HG03439 (cell line): ENCODE measurements around the gene TRIM9.

Experiments used
- ATAC-seq: cut with Tn5 transposase; IDR thresholded peaks from one replicate; pipeline ENCODE4 v1.9.1; 2021; ENCODE audit warnings: mild to moderate bottlenecking, moderate library complexity; ENCODE audit not compliant: unreplicated experiment

The TRIM9 gene

DNA sequence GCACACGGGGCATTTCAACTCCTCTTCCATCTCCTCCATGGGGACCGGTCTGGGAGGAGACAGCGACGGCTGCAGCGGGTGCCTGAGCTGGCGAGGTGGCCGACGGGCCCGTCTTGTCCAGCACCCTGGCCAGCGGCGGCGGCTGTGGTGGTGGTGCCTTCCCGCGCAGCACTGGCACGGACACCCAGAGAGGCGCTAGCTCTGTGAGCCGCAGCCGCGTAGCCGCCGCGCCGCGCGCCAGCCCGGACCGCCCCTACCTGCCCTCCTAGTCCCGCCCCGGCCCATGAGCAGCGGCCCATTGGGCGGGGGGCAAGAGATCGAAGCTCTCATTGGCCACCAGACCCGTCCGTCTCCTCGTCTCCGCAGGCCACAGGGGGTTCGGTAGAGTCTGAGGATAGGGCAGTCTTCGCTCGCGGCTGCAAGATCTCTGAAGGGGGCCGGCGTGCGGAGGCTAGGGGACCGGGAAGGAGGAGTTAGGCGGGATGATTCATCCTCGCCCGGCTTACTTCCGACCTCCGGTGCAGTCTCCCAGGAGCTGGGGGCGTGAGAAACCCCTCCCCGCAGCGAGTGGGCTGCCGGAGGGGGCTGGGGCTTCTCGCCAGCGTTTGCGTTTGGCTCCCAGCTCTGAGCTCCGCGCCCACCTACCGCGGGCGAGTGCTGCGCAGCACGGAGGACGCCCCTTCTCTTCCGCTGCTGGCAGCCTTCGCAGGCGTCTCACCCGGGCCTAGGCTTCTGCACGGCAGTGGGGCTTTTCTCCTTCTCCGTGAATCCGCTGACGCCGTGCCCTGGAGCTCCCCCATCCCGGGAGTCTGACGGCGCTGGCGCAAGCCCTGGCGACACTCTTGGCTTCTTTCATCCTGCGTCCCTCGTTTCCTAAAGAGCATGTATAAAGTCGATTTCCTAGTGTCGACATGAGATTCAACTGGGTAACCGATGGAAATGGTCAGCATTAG is at the start of gene TRIM9:
TRIM9 (minus strand) TSS at position 205 of the 953 bp plus-strand sequence; CDS start at position 39, 166 bp downstream.
- ATAC-seq: peak; percentile 98

DNA sequence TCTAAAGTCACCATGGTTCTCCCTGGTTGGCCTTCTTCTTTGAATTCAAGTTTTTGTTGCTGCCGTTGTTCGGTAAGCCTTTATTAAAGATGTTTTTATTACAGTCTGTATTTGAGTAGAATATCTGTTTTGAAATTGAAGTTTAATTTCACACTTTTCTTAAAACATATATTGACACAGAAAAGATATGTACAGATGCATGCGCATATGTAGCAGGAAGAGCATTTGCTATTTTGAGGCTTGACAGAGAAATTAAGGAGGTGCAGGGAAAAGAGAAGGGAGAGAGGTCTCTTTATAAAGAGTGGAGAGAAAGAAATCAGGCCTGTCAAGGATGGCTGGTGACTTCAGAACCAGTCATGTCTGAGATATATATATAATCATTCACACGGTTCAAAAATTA is 46.0 kb upstream of the TRIM9 start:
- no peak for ATAC-seq

DNA sequence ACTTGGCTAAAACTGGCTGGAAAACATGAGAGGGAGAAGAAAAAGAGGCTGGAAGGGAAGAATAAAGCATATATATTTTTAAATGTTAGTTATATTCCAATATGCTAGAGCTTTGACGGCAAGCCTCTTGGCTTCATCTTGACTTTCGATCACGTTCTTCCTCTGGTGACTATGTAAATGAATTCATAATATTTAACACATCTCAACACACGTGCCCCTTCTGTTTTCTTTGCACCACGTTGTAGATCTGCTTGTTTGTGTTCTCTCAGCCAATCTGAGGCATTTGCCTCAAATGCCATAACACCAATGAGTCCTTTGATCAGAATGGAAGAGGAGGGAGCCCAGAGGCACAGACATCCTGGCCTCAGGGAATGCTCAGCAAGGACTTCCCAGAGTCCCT is 45.4 kb upstream of the TRIM9 start:
- ATAC-seq: no peak

DNA sequence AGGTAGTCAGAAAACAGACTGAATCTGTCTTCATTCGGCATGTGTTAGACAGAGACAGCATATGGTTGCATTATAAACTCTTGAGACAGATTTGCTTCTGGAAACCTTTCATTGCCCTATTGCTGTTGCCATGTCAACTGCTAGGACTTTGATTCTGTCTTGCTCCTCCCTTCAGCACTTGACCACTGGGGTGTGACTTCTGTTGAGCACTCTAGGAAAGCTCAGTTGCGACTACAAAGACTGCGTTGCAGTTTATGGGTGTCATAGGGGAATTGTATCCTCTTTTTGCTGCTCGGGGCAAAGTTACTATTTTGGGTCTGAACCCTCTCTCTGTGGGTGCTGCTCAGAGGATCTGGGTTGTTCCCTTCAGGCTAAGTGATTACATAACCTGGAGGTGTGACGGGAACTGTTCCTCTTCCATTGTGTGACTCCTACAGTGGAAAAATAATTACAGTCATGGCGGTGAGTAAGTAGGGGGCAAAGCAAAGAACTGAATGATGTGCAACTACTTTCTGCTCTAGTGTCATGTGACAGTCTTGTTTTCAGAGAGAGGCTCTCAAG is 44.3 kb upstream of the TRIM9 start:
- no peak for ATAC-seq

DNA sequence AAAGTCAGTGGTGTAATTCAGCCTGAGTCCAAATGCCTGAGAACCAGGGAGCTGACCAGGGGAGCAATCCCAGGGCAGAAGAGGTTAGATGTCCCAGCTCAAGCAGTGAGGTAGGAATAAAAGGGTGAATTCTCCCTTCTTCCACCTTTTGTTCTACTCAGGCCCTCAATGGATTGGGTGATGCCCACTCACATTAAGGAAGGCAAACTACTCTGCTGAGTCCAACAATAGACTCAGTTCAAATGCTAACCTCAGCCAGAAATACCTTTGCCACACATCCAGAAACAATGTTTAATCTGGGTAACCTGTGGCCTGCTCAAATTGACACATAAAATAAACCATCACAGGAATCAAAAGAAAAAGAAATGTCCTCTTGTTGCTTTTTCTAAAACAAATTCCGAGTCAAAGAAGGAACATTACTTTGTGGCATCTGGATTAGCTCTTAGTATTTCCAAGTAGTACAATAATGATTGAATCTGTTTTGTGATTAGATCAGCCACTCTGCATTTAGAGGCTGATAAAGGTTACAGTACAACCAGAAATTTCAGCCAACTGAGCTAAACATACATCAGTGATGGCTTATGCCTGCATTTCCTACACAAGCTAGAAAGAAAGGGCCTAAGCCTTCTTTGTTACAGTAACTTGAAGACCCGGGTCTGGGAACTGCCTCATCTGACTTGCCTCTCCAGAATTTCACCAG is 43.6 kb upstream of the TRIM9 start:
- no peak for ATAC-seq

DNA sequence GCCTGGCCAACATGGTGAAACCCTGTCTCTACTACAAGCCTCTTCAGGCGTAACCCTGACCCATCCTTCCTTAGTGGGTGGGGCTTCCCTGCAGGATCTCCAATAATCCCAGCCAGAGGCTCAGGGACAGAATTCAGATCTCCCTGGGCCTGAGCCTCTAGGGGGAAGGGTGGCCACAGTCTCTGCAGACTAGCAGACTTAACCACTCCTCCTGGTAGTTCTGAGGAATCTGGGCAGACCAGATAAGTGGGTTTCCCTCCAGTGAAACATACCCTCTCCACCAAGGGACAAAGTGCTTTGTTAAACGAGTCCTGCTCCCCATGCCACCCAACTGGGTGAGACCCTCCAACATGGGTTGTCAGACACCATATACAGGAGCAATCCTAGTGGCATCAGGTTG is 36.6 kb upstream of the TRIM9 start:
- ATAC-seq: no peak

DNA sequence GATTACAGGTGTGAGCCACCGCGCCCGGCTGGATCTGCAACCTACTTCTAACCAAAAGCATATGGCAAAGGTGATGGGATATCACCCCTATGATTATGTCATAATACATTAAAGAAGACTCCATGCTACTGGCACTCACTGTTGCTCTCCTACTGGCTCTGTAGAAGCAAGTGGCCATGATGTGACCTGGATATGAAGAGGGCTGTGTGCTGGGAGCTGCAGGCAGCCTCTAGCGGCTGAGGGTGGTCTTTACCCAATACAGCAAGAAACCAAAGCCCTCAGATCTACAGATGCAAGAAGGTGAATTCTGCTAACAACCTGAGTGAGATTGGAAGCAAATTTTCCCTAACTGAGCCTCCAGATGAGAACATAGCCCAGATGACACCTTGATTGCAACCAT is 34.2 kb upstream of the TRIM9 start:
- no peak for ATAC-seq

DNA sequence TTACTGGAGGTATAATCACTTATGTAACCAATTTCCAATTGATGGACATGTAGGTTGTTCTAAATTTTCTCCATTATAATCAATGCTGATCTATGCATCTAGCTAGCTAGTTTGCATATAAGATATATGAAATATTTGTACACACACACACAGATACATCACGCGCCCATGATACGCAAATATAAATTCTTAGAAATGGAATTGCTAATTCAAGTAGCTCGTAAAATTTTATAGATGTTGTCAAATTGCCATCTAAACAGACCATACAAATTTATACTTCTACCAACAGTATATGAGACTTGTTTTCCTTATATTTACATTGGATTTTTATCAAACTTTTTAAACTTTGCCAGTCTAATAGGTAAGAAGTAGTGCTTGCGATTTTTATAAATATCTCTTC is 29.1 kb upstream of the TRIM9 start:
- no peak for ATAC-seq

DNA sequence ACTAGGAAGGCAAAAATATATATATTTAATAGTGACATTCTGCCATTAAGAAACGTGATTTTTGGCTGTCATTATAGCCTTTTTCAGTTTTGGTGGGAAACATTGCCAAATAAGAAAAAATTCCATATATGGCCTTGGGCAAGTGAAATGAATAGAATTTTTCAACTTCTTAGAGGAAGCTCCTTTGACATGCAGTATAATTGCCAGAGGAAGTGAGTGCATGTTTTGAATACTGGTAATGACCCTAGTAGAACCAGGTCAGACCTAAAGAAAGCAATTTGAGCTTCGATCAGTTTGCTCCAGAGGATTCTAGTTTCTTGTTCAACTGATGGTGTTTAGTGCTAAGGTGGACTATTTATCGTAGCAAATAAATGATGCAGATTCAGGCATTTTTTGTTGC is 26.2 kb upstream of the TRIM9 start:
- no peak for ATAC-seq

DNA sequence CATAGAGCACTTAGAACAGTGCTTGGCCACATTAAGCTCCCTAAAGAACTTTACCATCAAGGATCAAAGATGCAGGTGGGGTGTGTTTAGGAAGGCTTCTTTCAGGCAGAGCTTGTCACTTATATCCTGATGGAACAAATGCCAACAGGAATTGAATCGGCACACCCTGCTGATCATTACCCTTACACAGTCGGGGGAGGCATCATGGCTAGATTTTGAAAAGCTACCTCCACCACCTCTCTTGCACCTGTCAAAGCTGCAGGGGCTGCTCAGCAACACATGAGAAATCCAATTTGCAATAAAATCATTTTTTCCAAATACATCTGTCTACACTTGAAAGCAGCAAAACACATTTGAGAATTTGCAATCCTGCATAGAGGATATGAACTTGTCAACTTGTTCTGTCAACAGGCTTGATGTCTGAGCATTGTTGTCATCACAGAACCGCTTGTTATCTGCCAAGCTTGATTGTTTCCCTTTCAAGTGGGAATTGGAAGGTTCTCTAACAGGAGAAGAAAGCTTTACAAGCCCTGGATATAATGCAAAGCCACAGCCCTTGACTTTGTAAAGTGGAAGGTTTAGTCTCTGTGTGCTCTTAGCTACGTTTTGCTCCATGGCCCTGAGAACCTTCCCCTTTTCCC is 24.6 kb upstream of the TRIM9 start:
- no peak for ATAC-seq

DNA sequence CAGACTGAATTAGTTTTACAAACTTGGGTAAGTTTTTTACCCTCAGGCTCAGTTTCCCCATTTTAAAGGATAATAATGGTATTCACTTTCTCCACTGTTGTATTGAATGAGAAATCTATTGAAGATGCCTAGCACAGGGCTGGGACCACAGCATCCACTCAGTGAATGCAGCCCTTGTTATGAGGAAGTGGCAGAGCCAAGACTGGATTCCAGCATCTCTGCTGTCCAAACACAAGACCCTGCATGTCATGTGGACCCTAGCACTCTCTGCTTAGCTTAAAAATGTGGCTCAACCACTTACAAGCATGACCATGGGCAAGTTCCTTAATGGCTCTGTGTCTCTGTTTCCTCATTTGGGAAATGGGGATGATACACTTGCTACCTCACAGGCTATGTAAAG is 24.1 kb upstream of the TRIM9 start:
- ATAC-seq: no peak

DNA sequence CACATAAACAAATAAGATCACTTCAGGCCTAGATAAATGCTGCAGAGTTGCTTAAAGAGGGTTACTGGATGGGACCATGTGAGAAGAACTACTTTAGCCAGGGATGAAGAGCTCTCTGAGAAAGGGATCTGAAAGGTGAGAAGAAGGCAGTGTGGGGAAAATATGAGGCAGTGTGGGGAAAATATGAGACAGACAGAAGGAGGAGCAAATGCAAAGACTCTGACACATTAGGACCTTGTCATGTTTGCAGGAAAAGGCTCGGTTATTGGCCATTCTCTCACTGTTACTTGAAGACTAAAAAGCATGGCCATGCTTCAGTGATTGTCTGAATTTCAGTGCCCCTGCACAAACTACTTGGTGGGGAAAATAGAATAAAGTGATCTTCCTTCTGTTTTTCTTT is 22.7 kb upstream of the TRIM9 start:
- no peak for ATAC-seq

DNA sequence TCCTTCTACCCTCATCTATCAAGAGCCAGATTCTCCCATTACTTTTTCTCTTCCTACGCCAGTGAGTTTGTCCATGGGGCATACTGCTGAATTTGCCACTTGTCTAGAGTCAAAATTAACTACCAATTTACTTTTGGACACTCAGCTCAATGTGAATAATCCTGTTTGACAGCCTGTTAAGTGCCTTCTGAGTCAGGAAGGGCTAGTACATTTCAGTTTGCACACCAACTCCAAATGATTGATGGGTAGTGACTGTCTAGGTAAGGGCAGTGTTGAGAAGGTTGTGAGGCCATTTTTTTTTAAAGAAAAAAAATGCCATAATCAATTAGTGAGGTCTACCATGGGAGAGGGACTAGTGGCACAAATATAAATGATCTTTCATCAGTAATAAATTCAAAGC is 21.8 kb upstream of the TRIM9 start:
- ATAC-seq: no peak

DNA sequence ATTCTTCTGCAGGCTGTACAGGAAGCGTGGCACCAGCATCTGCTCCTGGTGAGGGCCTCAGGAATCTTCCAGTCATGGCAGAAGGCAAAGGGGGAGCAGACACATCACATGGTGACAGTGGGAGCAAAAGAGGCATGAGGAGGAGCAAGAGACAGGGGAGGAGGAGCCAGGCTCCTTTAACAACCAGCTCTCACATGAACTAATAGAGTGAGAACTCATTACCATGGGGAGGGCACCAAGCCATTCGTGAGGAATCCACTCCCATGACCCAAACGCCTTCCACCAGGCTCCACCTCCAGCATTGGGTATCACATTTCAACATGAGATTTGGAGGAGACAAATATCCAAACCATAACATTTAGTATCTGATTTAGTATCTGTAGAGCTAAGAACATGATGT is 14.7 kb upstream of the TRIM9 start:
- no peak for ATAC-seq

DNA sequence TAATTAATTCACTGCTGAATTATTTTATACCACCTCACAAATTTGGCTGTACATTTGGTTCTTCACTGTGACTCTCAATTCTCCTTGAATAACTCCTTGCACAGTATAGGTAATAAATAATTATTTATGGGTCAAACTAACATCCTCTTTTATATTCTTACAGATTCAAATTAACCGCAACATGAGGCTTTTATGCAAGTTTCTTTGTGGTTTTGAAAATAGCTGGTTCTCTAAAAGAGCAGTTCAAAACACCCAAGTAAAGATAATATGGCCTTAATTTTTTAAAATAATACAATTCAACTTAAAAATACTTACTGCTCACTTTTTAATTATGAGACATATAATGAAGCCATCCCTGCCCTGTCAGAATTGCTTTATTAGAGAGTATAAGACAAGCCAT is 12.9 kb upstream of the TRIM9 start:
- ATAC-seq: no peak

DNA sequence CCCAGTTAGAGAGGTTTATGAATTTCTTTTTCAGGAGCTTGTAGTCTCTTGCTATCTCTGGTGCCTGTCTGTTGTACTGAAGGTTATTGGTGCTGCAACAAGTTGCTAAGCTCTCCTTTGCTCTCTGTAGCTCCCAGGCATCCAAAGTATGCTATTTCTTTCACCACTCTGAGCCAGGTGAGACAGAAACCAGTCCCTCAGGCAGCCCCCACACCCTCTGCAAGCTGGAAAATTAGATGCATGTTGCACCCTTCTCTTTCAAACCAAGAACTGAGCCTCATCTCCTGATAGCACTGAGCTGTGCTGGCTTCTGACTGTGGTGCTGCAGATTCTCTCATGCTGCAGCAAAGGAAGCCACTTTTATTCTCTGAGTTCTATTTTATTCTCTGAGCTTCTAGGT is 9.6 kb upstream of the TRIM9 start:
- ATAC-seq: no peak

DNA sequence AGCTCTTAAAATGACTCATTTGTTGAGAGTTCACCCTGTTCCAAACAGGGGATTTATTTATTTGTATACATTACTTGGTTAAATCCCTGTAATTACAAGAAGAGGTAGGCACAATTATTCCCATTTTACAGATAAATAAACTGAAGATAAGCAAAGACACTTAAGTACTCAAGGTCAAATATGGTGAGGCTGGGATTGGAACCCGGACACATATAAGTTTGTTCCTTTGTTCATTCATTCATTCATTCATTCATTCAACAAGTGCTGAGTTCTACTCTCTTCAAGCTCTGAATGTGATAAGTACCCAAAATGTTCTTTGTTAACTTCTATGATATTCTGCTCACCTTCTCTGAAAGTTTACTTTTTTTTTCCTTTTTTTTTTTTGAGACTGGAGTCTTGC is 2.4 kb upstream of the TRIM9 start:
- ATAC-seq: no peak

DNA sequence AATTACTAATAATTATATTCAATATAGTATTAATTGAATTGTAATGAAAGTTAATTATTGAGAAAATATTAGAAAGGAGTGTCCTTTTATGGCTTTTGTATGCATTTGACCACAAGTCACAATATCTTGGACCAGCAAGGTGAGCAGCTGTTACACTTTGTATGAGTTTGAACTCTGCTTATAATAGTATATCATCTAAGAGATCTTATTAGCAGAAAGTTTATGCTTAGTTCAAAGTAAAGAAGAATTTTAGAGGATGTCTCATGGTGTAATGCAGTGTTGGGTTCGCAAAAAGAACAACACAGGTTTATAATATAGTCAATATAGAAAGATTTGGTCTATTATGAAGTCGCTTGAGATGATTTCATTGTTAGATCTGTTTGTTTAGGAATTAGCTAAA is 2.0 kb upstream of the TRIM9 start:
- ATAC-seq: no peak

DNA sequence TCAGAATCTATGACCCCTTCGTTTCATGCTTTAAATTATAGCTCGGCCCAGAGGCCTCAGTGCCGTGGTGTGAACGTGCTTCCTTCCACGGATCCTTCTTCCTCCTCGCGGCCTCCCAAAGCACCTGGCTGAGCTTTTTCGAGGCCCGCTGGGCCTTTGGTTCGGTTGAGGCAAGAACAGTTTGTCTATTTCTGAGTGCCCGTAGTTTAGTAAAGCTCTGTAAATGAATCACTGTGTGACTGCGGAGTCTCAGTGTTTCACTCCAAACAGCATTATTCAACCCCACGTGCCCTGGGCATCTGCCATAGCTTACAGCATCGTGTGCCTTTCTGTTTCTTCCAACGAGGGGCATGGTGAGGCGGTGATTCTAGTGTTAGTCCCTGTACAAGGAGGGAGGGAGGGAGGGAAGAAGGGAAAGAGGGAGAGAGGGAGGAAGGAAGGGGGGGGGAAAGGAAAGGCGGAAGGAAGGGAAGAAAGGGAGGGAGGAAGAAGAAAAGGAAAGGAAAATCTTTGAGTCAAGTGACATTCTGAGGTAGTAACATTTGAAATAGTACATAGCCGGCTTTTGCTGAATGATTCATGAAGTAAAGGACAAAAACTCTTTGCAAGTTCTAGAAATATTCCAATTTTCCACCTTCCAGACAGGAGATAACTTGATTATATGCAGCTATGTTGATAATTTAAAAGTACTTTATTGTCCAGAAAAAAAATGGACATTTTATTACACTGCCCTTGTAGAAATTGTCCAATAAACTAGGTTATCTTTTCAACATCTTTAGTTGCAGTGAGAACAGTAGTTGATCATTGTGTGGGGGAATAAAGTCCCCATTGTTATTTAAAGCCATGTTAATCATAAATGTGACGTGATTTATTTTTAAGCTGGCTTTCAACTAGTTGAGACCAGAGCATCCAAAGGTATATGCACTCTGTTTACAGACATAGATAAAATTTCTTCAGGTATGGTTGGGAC is 1.2 kb upstream of the TRIM9 start:
- no peak for ATAC-seq

DNA sequence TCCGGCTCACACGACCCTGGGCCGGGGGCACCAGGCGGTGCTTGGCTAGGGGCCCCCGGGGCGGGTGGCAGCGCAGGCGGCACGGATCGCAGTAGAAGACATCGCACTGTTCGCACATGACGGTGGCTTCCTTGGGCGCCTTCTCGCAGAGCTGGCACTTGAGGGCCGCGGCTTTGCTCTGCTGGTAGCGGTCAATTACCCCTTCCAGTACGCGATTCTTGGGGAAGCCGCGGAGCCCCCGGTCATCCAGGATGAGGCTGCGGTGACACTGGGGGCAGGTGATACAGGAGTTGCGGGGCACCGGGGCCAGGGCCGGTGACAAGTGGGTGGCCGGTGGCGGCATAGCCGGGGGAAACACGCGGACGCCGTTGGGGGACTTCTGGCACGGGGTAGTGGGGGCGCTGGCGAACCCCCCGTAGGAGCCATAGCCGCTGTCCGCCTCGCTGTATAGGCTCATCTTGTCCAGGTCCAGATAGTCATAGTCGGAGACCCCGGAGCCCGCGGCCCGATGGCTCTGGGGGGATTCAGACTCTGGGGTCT is 553 bp downstream of the TRIM9 start:
- no peak for ATAC-seq
